ENCODE results near the gene ARHGEF28.

The ARHGEF28 gene

DNA sequence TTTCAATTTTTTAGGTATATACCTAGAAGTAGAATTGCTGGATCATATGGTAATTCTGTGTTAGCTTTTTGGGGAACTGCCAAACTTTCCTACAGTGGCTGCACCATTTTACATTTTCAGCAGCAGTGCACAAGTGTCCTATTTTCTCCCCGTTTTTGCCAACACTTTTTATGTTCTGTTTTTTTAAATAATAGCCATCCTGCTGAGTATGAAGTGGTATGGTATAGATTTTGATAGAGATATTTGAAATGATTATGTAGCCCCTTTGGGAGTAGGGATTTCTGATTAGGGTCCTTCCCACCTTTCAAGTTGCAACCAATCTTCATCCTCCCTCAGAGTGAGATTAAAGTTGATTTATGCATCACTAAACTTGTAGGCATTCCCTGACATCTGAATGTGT is 76.5 kb downstream of the ARHGEF28 start:
- DNase-seq: no peak

DNA sequence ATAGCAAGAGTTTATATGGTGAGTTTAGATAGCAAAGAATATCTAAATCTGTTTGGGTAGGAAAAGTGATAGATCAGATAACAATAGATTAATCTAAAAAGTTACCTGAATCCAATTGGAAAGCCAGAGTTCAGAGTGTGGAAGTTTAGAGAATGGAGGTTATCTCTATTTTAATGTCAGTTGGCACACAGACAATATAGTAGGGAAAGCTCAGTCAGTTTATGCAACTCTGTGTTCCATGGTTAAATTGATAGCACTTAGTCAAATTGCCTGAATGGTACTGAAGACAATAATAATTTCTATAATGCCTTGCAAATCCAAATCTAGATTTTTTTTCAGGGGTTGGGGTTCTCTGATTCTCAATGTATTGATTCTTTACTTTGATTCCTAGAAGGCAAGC is 77.0 kb downstream of the ARHGEF28 start:
- DNase-seq: no peak

GRCh38 chr5:73705364-73705763 is 79.4 kb downstream of the ARHGEF28 start:
- DNase-seq: no peak

GRCh38 chr5:73706963-73707362 is 81.0 kb downstream of the ARHGEF28 start:
- no peak for DNase-seq

GRCh38 chr5:73709536-73710129 is 83.6 kb downstream of the ARHGEF28 start:
- no peak for DNase-seq

DNA sequence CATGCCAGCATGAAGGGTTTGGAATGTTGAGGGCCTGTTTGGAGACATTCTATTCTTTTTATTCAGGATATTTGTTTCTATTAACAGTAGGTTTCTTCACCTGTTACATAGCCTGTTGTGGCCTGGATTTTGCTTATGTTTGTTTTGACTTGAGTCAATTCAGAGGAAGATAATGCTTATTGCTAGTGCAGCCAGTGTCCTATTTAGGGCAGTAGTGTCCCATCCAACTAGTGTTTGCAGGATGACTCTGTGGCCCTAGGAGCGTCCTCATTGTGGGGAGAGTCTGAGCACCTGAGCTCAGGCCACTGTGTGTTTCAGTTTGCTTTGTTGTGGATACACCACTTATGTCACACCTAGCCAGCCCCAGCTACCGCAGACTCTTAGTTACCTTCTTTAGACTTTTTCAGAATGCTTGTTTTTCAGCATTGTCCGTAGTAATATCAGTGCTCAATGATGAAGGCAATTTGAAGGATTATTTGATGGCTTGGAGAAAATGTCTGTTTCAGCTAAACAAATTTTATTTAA is 90.3 kb downstream of the ARHGEF28 start:
- DNase-seq: no peak

- no peak for DNase-seq
Observed at GRCh38 chr5:73718762-73719161, 92.8 kb downstream of the ARHGEF28 start.

DNA sequence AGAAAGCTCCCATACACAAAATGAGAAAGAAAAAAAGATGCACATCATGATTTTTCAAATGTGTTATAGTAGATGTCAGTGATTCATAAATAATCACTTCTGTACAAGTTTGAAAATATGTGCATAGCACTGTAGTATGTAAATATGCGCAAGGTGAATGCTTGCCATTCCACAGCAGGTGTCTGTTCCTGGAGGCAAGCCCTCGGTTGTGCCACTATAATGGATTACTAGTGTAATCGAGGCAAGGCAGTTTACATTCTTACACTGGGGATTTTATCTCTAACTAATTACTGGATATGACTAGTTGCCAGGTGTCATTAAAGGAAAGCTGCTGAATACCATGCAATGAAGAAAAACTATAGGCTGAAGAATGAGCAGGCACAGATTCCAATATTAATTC is 93.6 kb downstream of the ARHGEF28 start:
- no peak for DNase-seq

- no peak for DNase-seq
Observed at GRCh38 chr5:73722231-73722630, 96.2 kb downstream of the ARHGEF28 start.

DNA sequence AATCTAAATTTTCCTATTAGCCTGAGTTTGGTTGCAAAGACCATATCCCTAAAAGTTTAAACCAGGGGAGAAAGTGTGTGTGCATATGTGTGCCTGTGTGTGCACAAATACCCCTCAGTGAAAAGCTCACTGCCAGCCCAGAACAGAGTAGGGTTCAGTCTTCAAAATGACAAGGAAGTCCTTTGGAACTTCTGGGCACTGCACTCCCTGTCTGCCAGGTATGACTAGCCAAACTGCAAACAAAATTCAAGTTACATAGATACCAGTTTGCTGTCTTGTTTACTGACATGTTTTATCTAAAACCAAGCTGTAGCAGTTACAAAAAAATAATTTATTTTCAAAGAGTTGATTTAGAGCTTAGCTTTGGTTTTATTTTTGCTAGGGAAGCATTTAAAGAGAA is 100.1 kb downstream of the ARHGEF28 start:
- no peak for DNase-seq

- no peak for DNase-seq
Observed at GRCh38 chr5:73726606-73727231, 100.7 kb downstream of the ARHGEF28 start.

DNA sequence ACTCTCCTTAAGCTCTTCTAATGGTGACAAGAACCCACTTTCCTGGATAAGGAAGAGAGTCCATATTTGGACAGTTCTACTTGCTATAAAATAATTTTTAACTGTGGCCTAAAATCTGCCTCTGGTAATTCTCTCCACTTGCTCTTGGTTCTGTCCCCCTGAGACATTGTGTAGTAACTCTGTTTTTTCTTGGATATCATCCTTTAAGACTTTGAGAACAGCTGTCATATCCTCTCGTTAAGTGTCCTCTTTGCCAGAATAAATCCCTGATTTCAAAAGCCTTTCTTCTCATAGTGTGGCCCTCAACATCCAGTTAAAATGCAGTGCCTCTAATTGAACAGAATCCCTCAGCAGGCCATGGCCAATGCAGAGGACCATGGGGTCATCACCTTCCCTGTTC is 101.5 kb downstream of the ARHGEF28 start:
- no peak for DNase-seq

DNA sequence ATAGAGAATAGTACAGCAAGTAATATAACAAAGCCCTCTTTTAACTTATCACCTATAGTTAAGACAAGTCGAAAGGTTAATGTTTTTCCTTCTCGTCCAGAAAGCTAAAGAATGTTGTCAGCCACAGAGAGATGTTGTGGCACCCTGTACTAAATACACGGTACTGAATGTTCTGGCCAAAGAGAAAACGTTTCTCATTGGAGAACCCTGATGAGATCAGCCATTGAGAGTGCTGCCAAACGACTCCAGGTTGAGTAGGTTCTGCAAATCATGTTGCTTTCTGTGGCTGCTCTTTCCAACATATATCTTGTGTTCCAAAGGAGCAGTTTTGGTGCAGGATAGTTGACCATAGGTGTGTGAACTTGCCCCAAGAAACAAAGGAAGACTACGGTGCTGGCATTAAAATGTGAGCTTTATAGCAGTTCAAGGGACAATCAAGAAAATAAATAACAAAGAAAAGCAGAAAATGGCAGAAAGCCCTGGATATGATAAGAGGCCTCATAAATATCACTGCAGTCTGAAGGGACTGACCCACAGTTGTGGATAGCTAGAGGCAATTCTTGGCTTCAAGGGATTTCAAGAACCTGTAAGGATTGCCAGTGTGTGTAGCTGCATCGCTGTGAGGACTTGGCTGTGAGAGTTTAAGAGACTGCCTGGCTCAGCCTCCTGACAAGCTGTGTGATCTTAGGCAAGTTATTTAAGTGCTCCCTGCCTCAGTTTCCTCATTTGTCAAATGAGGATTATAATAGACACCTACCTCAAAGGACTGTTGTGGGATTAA is 102.7 kb downstream of the ARHGEF28 start:
- DNase-seq: no peak

DNA sequence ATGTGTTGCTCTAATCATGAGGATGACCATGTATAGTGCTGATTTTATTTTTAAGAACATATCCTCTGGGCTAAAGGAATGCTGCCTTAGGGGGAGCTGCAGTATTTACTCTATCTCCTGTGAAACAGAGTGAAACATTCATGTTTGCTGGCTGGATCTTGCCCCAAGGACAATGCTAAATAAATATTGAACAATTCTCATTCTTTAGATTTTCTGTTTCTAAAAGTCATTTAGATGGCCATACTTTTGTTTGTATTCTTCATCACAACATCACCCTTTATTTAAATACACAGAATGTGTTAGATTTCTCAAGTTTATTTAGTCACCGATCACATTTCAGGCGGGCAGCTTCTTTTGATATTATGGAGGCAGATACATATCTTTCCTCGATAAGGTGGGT is 103.3 kb downstream of the ARHGEF28 start:
- no peak for DNase-seq

DNA sequence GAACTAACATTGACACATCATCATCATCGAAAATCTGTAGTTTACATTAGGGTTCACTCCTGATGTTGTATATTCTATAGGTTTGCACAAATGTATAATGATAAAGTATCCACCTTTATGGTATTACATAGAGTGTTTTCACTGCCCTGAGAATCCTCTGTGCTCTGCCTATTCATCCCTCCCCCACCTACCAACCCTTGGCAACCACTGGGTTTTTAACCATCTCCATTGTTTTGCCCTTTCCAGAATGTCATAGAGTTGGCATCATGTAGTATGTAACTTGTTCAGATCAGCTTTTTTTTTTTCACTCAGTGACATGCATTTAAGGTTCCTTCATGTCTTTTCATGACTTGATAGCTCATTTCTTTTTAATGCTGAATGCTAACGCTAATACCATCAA is 106.0 kb downstream of the ARHGEF28 start:
- no peak for DNase-seq

DNA sequence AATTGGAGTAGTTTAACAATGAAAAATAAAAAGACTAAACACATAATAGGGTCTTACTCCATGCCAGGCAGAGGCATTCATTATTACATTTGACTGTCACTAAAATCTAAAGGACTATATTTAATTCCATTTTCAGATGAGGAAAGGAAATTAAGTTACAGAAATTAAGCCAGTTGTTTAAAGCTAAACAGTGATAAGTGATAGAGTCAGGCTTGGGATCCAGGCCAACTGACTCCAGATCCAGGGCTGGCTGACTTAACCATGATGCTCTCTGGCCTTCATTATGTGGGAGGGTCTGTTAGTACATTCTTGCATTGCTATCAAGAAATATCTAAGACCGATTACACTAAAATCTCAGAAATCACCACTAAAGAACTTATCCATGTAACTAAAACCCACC is 107.2 kb downstream of the ARHGEF28 start:
- no peak for DNase-seq

DNA sequence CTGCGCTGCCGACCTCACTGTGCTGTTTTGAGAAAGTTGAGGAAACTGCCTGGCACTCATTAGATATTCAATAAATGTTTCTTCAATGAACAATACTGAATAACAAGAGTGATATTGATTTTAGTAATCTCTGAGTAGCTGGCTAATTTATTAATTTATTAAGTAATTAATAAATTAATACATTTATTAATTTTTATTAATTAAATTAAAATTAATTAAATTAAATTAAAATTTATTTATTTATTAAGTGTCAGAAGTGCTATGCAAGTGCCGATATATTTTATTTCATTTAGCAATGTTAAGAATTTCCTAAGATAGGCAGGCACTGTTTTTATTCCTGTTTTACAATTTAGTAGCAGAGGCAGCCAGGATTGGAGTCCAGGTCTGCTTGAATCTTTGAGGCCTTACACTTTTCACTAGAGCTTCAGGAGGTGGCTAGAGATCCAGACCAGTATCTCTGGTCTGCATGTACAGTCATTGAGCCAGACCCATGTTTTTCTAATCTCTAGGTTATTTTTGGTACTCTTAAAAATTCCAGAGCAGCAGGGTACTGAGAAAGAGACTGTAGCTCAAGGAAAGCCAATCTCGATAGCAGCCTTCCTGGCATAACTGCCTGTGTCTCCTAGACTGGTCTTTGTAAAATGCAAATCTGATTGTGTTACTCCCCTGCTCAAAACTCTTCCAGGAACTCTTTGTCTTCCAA is 109.2 kb downstream of the ARHGEF28 start:
- no peak for DNase-seq

GRCh38 chr5:73739650-73740049 is 113.7 kb downstream of the ARHGEF28 start:
- no peak for DNase-seq

DNA sequence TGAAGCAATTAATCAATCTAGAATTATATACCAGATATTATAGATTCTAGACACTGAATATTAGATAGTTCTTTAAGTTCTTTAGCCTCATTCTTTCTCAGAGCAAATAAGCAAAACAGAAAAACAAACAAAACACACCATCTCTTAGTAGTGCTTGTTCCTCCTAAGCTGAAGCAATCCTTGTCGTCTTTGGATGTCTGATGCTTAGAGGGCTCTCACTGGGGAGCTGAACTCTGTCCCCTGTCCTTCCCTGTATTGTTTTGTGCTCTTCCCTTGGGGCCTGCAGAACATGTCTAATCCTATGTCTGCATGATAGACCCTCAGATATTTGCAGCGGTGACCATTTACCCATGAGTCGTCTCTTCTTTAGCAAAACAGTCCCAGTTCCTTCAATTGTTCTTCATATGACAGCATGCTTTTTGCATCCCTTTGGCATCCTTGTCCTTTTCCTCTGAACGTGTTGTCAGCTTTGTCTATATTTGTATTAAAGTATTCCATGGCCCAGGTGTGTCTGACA is 114.3 kb downstream of the ARHGEF28 start:
- no peak for DNase-seq

- no peak for DNase-seq
Observed at GRCh38 chr5:73743161-73743560, 117.2 kb downstream of the ARHGEF28 start.

- DNase-seq: no peak
Observed at GRCh38 chr5:73745836-73746235, 119.8 kb downstream of the ARHGEF28 start.

GRCh38 chr5:73746608-73747007 is 120.6 kb downstream of the ARHGEF28 start:
- DNase-seq: no peak

- DNase-seq: no peak
Observed at GRCh38 chr5:73747696-73748380, 121.8 kb downstream of the ARHGEF28 start.
